OCI-LY3 (cell line): Measurements from ENCODE around the gene CERCAM.

Experiments used
- EZH2phosphoT487 ChIP-seq: fragments of 200-600 bp; shearing (Covaris generic); IDR thresholded peaks from 2 replicates; pipeline ENCODE4 v1.6.1; 2018; ENCODE audit warnings: antibody characterized with exemption, mixed run types, low read depth
- TF ChIP-seq, protein P1 (sequence below): fragments of 200-600, 300-600 bp; sonication (generic); IDR thresholded peaks from 2 replicates; pipeline ENCODE4 v1.5.1; 2014; ENCODE audit warnings: antibody characterized with exemption, low read length, low read depth

DNA sequence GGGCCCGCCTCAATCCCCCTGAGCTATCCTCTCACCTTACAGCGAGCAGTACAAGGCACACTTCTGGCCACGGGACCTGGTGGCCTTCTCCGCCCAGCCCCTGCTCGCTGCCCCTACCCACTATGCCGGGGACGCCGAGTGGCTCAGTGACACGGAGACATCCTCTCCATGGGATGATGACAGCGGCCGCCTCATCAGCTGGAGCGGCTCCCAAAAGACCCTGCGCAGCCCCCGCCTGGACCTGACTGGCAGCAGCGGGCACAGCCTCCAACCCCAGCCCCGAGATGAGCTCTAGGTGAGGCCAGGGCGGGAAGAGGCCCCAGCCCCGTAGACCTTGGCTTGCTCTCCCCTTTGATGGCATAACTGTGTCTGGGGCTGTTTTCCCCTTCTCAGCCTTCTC, 15.0 kb downstream of the CERCAM start:
- TF ChIP-seq, protein P1, sequence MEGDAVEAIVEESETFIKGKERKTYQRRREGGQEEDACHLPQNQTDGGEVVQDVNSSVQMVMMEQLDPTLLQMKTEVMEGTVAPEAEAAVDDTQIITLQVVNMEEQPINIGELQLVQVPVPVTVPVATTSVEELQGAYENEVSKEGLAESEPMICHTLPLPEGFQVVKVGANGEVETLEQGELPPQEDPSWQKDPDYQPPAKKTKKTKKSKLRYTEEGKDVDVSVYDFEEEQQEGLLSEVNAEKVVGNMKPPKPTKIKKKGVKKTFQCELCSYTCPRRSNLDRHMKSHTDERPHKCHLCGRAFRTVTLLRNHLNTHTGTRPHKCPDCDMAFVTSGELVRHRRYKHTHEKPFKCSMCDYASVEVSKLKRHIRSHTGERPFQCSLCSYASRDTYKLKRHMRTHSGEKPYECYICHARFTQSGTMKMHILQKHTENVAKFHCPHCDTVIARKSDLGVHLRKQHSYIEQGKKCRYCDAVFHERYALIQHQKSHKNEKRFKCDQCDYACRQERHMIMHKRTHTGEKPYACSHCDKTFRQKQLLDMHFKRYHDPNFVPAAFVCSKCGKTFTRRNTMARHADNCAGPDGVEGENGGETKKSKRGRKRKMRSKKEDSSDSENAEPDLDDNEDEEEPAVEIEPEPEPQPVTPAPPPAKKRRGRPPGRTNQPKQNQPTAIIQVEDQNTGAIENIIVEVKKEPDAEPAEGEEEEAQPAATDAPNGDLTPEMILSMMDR = no peak
- TF ChIP-seq EZH2phosphoT487 = no peak
